AG04449 (cell line): Measurements from ENCODE around the gene EVI2A.

Source experiments
- CTCF ChIA-PET: fragments of 350-600 bp; formaldehyde crosslinking; extraction: SDS; loops from one replicate; lab custom pipeline; 2021; ENCODE audit warnings: antibody characterized with exemption; lab: Yijun Ruan, JAX
- POLR2A ChIA-PET: fragments of 400-600, 350-600 bp; formaldehyde crosslinking; extraction: SDS; loops from one replicate; lab custom pipeline; 2020; ENCODE audit warnings: antibody characterized with exemption, inconsistent platforms; lab: Yijun Ruan, JAX
- DNase-seq: peaks from one replicate; pipeline ENCODE4 v3.0.0-alpha.2; 2010; ENCODE audit warnings: low read depth, low spot score
- H3K4me3 ChIP-seq: 2 replicates; pipeline ENCODE4 v1.5.1; 2011; ENCODE audit warnings: low read depth, mild to moderate bottlenecking, control low read depth, low read length
- CTCF ChIP-seq: IDR thresholded peaks from one replicate; pipeline ENCODE4 v1.5.1; 2011; ENCODE audit warnings: mild to moderate bottlenecking, moderate library complexity, low read length, control low read depth, inconsistent platforms; ENCODE audit not compliant: insufficient read depth; ENCODE audit errors: missing control alignments

The EVI2A gene

GRCh38 chr17:31296142-31296541 is 25.3 kb downstream of the EVI2A start:
- ChIA-PET CTCF (no interaction called here), POLR2A (no interaction called here)
- no peak overlapping the region for H3K4me3 ChIP-seq
- TF ChIP-seq CTCF = no peak
- no peak for DNase-seq

GRCh38 chr17:31295489-31295871 is 25.9 kb downstream of the EVI2A start:
- DNase-seq = no peak
- CTCF ChIA-PET = no interaction called here

GRCh38 chr17:31294820-31295488 is 26.5 kb downstream of the EVI2A start:
- no peak overlapping the region for H3K4me3 ChIP-seq
- CTCF ChIA-PET = no interaction called here
- POLR2A ChIA-PET = no interaction called here
- DNase-seq = no peak
- TF ChIP-seq CTCF = no peak

More at GRCh38 chr17:31295489-31295871, 25.9 kb downstream of the EVI2A start:
- POLR2A ChIA-PET = no interaction called here
- no peak overlapping the region for H3K4me3 ChIP-seq
- no peak for TF ChIP-seq CTCF

- POLR2A ChIA-PET = no interaction called here
- no peak for DNase-seq
- no peak for TF ChIP-seq CTCF
- H3K4me3 ChIP-seq = no peak overlapping the region
- CTCF ChIA-PET = no interaction called here
Observed at GRCh38 chr17:31294231-31294630, 27.2 kb downstream of the EVI2A start.

- H3K4me3 ChIP-seq = no peak overlapping the region
- CTCF ChIA-PET = no interaction called here
- POLR2A ChIA-PET = no interaction called here
- TF ChIP-seq CTCF = no peak
- peak; percentile 29 for DNase-seq
Observed at GRCh38 chr17:31293581-31293980, 27.8 kb downstream of the EVI2A start.

- DNase-seq = no peak
- ChIA-PET POLR2A (no interaction called here), CTCF (no interaction called here)
- H3K4me3 ChIP-seq = no peak overlapping the region
- no peak for TF ChIP-seq CTCF
Observed at GRCh38 chr17:31291820-31292219, 29.6 kb downstream of the EVI2A start.
